Stimulated activated CD4-positive, alpha-beta T cell treated with anti-CD3 and anti-CD28 coated beads, Interleukin-1b, Interleukin-23, amount 100 ng/mL, for 48 hours (primary cell): ENCODE measurements around the gene SHCBP1.

ENCODE experiments used
- DNase-seq: peaks from one replicate; pipeline ENCODE4 v3.0.0-alpha.2; 2020

SHCBP1 gene

DNA sequence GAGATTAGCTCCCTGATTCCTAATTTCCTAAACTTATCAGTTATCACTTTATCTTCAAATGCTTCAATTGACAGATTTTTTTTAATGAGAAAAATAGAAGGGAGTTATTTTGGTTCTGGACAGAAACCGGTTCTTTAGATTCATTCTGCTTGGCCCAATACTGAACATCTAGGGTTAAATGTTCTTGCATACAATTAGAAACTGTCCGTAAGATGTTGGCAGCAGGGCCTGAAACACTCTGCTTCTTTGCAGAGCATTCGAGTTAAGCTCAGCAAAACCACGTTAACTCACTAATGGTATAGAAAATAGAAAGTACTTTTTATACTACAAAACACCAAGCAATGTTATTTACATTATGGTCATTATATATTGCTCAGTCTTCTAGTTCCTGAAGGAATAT, 7.2 kb downstream of the SHCBP1 start:
- no peak for DNase-seq

DNA sequence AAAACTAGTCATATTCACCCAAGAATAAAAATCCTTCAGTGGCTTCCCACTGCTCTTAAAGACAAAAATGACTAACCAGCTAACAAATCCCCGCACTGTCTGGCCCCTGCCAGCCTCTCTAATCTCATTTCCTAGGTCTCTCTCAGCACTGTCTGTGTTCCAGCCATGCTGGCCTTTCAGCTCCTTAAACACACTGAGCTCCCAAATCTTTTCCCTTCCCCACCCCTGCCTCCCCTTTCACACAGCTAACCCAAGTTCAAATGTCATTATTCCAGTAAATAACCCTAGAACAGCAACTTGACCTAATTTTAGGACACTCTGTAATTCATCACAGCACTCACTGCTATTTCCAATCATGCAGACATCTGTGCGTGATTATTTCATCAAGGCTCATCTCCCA, 7.8 kb downstream of the SHCBP1 start:
- no peak for DNase-seq

DNA sequence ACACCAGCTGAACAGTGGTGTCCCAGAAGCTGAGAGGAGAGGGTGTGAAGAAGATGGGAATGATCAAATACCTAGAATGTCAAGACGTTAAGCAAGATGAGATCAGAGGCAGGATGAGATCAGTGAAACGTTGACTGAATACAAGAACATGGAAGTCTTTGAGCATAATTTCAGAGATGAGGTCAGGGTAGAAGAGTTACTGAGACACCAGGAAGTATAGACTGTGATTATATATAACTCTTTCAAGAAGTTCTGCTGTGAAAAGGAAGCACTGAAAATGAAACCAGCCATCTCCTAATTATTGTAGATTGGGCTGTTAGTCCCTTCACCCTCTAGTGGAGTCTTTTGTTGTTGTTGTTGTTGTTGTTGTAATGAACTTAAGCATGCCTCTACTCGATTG, 9.1 kb downstream of the SHCBP1 start:
- DNase-seq, result no peak

DNA sequence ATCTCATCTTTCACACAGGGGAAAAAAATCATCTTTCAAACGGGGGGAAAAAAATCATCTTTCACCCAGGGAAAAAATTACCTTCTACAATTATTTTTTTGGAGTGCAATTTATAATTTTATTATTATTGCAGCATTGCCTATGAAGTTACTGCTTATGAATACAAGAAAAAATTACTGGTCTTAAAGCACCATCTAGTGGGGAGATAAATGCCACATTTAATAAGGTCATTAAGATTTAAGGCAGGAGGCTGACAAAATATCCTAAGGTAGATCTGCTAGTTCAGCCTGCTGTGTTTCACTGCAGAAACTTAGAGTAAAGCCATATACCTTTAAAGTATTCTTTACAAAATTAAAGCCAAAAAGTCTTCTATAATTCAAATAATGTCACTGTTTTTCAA, 13.7 kb downstream of the SHCBP1 start:
- DNase-seq, result no peak

DNA sequence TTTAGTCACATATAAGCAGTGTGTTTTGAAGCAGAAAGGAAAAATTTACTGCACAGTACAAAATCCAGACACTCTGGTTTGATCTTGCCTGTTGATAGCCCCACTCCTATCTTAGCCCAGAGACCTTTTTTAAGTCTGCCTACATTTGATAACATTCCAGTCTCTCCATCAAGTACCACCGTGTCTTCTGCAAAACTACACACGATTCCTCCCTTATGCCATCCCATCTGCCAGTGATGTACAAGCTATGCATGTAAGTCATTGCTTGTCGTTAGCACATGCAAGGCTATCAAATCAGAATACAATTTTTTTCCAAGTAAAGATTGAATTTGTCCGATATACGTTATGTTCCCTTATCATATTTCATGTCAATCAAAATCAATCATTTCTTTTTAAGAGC, 14.9 kb downstream of the SHCBP1 start:
- DNase-seq, result no peak

DNA sequence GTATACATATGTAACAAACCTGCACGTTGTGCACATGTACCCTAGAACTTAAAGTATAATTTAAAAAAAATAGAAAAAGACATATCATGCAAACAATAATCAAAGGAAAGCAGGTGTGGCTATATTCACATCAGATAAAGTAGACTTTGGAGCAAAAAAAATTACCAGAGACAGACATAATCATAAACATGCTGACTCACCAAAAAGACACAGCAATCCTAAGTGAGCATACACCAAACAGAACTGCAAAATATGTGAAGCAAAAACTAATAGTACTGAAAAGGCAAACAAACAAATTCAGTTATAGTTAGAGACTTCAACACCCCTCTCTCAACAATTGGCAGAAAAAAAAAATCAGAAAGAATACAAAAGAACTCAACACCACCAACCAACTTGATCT, 29.9 kb downstream of the SHCBP1 start:
- no peak for DNase-seq

DNA sequence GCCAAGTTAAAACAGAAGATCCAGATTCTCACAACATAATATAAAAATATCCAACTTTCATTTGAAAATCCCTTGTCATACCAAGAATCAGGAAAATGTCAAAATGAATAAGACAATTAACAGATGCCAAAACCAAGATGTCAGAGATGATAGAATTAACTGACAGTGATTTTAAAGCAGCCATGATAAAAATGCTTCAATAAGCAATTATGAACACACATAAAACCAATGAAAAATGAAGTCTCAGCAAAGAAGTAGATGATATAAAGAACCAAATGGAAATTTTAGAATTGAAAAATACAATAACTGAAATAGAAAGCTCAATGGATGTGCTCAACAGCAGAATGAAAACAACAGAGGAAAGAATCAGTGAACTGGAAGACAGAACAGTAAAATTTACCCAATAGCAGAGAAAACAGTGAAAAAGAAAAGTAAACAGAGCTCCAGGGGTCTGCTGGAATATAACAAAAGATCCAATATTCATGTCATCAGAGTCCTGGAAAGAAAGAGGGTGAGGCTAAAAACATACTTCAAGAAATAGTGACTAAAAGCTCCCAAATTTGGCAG, 35.1 kb downstream of the SHCBP1 start:
- no peak for DNase-seq

DNA sequence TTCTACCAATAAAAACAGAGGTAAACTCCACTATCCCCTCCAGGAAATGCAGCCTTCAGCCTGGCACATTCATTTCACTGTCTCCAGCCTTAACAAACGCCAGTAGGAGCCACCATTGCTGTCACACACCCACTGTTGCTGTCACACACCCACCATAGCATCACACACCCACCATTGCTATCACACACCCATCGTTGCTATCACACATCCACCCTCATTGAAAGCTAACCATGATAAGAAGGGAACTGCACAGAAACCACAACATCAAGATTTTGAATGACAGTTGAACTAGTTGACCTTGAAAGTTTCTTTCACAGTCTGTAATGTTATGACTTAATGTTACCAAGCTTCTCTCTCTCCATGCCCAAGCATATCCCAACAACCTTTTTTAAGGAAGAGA, 38.1 kb downstream of the SHCBP1 start:
- no peak for DNase-seq

DNA sequence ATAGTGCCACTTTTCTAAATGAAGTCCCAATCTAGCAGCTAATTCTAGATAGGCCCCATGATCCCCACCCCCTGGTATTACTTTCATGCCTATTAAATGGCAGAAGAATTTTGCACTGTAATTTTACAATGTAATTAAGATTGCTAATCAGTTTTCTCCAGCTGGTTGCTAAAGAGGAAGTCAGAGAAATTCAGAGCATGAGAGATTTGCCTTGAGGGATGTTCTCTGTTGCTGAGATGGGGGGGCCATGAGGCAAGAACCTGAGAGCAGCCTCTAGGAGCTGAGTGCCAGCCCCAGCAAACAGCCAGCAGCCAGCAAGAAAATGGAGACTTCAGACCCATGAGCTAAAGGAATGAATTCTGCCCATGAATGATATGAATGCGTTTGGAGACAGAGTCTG, 38.9 kb downstream of the SHCBP1 start:
- no peak for DNase-seq

DNA sequence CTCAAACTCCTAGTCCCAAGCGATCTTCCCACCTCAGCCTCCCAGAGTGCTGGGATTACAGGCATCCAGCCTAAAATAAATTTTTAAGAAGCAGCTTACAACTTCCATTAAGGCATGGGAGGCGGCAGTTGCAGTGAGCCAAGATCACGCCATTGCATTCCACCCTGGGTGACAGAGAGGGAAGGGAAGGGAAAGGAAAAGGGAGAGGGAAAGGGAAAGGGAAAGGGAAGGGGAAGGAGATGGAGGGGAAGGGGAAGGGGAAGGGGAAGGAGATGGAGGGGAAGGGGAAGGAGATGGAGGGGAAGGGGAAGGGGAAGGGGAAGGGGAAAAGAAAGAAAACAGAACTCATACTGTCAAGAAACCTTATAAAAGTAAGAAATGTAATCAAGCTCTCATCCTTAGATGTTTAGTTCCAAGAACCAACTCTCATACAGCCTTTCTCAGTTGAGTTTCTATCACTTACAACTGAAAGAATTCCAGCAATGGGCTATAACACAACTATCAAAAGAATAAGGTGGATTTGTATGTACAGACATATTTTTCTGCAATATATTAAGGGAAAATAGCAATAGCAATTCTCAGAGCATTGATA, 43.1 kb downstream of the SHCBP1 start:
- no peak for DNase-seq

DNA sequence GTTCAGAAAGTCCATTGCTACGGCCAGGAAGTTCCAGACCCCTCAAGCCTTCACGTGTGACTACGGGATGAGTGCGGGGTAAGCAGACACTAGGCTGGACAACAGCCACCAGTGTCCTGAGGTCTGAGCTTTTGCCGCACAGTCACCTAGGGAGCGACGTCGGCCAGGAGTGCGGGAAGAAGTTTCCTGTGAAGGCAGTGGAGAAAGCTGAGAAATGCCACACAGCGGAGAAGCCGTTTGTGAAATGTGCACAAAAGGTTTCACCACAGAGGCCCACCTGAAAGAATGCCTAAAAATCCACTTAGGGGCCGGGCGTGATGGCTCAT, 47.4 kb downstream of the SHCBP1 start:
- no peak for DNase-seq

DNA sequence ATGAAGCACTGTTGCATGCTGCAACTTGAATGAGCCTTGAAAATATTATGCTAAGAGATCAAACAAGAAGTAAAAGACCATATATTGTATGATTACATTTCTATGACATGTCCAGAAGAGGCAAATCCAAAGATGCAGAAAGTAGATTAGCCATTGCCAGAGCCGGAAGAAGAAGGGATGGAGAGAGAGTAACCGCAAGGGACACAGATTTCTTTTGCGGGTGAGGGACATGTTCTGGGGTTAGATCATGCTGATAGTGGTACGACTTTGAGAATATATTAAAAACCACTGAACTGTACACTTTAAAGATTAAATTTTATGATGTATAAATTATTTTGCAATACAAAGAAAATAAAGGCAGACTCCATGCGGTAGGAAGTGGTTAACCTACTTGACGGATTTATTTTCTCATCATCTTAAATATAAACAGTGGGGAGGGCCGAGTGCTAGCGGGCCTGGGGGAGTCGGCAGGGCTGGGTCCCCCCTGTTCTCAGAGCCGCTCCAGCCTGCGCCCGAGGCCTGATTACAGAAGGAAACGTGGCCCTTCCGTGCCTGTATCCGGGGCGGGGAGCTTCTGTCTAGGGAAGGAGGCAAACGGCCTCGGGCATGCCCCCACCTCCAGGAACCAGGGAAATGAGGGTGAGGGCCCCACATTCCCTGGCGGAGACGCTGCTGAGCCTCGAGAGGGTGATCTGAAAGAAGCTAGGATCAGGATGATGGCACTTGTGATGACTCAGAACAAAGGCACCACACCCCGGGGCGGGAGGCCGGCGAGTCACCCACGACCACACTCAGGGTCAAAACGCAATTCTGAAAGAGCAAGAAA, 48.0 kb downstream of the SHCBP1 start:
- no peak for DNase-seq

DNA sequence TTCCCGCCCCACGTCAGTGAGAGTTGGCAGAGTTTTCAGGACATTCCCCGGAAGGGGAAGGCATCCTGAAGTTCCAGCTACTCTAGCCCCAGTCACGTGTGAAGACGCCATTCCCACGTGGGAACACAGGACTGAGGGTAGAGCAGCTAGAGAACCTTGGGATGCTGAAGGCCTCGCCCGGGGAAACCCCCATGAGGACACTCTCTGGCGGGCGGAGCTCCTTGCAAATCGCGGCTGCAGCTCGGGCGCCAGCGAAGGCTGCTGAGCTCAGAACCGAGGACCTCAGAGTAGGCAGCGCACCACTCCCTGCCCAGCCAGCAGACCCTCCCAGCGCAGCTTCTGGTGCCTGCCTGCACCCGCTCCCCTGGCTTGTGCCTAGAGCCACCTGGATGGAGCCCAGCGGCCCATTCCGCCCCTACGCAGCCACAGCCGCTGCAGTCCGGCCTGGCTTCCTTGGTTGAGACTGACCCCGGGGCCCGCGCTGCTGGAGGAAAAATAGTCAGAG, 51.9 kb downstream of the SHCBP1 start:
- DNase-seq, result no peak

DNA sequence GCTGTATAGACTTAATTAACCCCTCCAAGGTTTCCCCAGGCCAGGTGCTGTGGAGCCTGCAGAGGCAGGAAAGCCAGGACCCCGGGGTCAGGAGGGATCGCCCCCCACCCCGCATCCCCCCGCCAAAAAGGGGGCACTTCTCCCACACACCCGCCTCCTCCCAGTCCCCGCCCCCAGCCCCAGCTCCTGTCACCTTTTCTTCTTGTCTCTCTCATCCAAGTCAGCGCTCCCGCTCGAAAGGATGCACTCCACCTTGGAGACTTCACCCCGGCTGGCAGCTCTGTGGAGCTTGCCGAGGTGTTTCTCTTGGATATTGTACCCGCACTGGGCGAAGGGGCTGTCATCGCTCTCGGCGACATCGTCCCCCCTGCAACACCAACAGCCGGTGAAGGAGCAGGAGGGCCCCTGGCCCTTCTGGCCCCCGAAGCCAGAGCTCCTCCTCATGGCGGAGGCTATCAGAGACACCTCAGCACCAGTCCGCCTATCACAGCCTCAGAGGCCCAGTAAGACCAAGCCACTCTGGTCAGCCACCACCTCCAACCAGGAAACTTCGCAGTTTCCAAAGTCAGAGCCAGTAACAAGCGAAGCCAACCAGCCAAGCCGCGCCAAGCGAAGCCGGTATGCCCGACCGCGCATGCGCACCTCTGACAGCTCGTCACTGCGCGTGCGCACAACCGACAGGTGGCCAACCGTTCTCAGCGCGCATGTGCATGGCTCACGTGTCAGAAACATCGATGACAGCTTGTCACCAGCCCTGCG, 52.5 kb downstream of the SHCBP1 start:
- no peak for DNase-seq

DNA sequence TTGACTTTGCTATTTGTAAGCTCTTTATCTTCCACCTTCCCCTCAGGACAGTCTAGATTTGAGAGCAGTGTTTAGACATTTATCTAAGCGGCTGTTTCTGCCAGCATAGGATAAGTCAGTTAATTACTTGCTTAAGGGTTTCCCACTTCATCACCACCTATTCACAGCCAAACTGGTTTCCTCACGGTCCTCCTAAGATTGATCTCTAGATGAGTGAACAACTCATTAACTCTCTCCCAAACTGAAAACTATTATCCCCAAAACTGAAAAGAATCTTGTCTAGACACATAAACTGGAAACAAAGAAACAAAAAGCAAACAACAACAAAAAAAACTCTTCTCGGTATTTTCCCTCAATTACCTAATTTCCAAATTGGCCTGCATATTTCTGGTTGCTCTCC, 58.2 kb downstream of the SHCBP1 start:
- no peak for DNase-seq

DNA sequence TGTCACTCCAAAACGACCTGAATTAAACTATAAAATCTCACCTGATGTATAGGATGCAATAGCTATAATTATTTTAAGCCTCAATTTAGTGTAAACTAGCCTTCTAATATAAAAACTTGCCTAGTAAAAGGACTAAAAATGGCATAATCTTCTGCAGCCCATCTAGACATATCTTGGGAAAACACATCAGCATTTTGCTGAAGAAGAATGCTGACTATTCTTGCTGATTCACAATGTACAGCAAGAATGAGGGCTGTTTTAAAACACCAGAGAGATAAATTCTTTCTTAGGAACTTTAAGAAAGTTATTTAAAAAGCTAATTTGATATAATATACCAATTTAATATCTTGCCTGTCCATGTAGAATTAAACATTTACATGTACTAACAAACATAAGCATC, 63.2 kb downstream of the SHCBP1 start:
- no peak for DNase-seq

DNA sequence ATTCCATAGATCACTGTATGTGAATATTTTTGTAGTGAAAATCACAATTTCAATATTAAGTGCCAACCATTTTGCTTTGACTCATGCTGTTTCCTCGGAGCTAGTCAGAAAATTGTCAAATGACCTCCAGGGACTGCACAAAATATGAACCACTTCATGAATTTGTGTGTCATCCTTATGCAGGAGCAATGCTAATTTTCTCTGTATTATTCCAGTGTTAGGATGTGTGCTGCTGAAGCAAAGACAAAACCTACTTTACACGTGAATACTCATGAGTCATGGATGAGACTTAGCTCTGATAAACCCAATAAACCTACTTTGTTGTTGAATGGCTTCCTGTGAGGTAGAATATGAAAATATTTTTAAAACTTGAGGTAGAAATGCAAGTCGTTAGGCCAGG, 65.2 kb downstream of the SHCBP1 start:
- DNase-seq, result no peak

DNA sequence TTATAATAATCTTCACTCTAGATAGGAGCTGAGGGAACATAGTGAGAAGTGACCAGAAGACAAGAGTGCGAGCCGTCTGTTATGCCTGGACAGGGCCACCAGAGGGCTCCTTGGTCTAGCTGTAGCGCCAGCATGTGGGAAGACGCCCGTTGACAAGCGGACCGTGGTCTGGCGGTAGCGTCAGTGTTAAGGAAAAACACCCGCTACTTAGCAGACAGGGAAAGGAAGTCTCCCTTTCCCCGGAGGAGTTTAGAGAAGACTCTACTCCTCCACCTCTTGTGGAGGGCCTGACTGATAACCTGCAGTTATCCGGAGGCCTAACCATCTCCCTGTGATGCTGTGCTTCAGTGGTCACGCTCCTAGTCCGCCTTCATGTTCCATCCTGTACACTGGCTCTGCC, 66.7 kb downstream of the SHCBP1 start:
- DNase-seq, result peak; percentile 53

DNA sequence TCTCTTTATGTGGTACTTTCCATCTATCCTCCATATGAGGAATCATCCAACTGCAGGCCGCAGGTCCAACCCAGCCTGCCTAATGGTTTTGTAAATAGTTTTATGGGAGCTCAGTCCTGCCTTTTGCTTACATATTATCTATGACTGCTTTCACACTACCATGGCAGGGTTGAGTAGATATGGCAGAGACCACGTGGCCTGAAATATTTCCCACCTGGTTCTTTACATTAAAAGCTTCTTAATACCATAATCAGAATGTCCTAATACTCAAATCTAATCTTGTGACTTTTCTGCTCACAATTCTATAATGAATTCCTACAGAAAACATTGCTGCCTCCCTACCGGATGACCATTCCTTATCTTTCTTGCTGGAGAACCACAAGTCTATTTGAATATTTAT, 71.7 kb downstream of the SHCBP1 start:
- no peak for DNase-seq
